OCI-LY1 (cell line): ENCODE results near the gene IGLL5.

Experiments used
- H2AFZ ChIP-seq: fragments of 200-600 bp; sonication (generic), shearing (Covaris generic); 2 replicates; pipeline ENCODE4 v1.6.0; 2014; ENCODE audit warnings: antibody characterized with exemption, mild to moderate bottlenecking, low read length
- H3F3A ChIP-seq: fragments of 200-600 bp; sonication (generic), shearing (Covaris generic); 2 replicates; pipeline ENCODE4 v1.6.0; 2014; ENCODE audit warnings: mild to moderate bottlenecking, antibody characterized with exemption, low read length, moderate library complexity; ENCODE audit not compliant: insufficient read depth
- H3K27ac ChIP-seq: fragments of 200-600 bp; sonication (generic); 2 replicates; pipeline ENCODE4 v1.5.1; 2014; ENCODE audit warnings: low read length, mixed run types, mild to moderate bottlenecking, low read depth; ENCODE audit not compliant: poor library complexity, severe bottlenecking
- H3K27me3 ChIP-seq: fragments of 200-600 bp; sonication (generic); 2 replicates; pipeline ENCODE4 v1.6.0; 2014; ENCODE audit warnings: antibody characterized with exemption, mild to moderate bottlenecking, low read length, moderate library complexity; ENCODE audit not compliant: insufficient read depth
- H3K36me3 ChIP-seq: fragments of 200-600 bp; sonication (generic); 2 replicates; pipeline ENCODE4 v1.6.1; 2014; ENCODE audit warnings: mild to moderate bottlenecking, antibody characterized with exemption, low read length, moderate library complexity, mixed read lengths; ENCODE audit not compliant: insufficient read depth
- H3K4me1 ChIP-seq: fragments of 200-600 bp; sonication (generic); 2 replicates; pipeline ENCODE4 v1.5.1; 2014; ENCODE audit warnings: mild to moderate bottlenecking, low read length, moderate library complexity; ENCODE audit not compliant: insufficient read depth, severe bottlenecking
- H3K4me2 ChIP-seq: fragments of 200-600 bp; sonication (generic), shearing (Covaris generic); 2 replicates; pipeline ENCODE4 v1.6.1; 2014; ENCODE audit warnings: low read length
- H3K4me3 ChIP-seq: fragments of 200-600 bp; sonication (generic); 2 replicates; pipeline ENCODE4 v1.5.1; 2014; ENCODE audit warnings: low read length, low read depth, mild to moderate bottlenecking, mixed read lengths; ENCODE audit not compliant: poor library complexity, severe bottlenecking
- H3K79me2 ChIP-seq: fragments of 200-600 bp; shearing (Covaris generic); 2 replicates; pipeline ENCODE4 v1.6.1; 2016; ENCODE audit warnings: mixed run types, low read length, mixed read lengths; ENCODE audit not compliant: insufficient read depth
- H3K9ac ChIP-seq: fragments of 200-600 bp; sonication (generic), shearing (Covaris generic); 2 replicates; pipeline ENCODE4 v1.6.1; 2014; ENCODE audit warnings: mild to moderate bottlenecking, low read length, mixed read lengths
- H3K9me2 ChIP-seq: fragments of 200-600 bp; sonication (generic), shearing (Covaris generic); 2 replicates; pipeline ENCODE4 v1.6.1; 2014; ENCODE audit warnings: low read depth, mild to moderate bottlenecking, low read length, mixed read lengths
- H3K9me3 ChIP-seq: fragments of 200-600 bp; shearing (Covaris generic); 2 replicates; pipeline ENCODE4 v1.6.1; 2014; ENCODE audit warnings: low read length, mixed read lengths
- H4K20me1 ChIP-seq: fragments of 200-600 bp; sonication (generic), shearing (Covaris generic); 2 replicates; pipeline ENCODE4 v1.6.0; 2016; ENCODE audit warnings: mild to moderate bottlenecking, low read length; ENCODE audit not compliant: insufficient read depth
- CTCF ChIP-seq: fragments of 200-600 bp; sonication (generic), shearing (Covaris generic); IDR thresholded peaks from 2 replicates; pipeline ENCODE4 v1.5.1; 2017; ENCODE audit warnings: mild to moderate bottlenecking, antibody characterized with exemption, low read length, moderate library complexity, mixed read lengths
- EZH2 ChIP-seq: fragments of 200-600 bp; sonication (generic), shearing (Covaris generic); IDR thresholded peaks from 2 replicates; pipeline ENCODE4 v1.8.0; 2017; ENCODE audit warnings: borderline replicate concordance, mixed run types, mild to moderate bottlenecking, antibody characterized with exemption, low read length, moderate library complexity, mixed read lengths

IGLL5 gene

DNA sequence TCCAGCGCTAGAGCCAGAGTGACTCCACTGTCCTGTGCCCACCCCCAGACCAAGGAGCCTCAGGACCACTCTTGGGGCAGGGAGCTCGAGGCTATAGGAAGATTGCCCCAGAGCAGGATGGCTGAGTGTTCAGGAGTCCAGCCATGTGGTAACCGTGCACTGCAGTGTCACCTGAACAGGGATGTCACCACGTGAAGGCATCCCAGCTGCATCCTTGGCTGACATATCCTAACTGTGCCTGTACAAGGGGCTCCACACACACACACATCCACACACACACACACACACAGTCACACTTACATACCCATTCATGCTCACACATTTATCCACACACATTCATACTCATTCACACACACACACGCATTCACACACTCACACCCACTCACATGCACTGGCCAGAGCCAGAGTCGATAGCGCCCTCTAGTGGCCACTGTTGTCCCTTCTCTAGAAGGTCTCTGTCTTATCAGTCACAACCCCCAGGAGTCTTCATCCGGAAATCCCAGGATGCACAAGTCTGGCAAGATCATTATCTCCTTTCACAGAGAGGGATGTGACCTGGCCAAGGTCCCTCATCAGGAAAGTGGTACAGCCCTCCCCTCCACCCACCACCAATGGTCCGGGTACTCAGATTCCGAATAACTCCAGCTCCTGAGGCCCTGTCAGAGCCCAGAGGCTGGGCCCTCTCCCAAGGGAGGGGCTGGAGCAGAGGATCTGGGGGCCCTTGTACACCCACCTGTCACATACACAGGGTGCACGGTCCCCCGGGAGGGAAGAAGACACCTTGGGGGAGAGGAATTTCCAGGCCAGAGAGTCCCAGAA lies 55.1 kb downstream of the IGLL5 start:
- Histone ChIP-seq H3K9me2 (no peaks in the 10 kb centered on the region), H3F3A (no peaks in the 10 kb centered on the region), H3K9me3 (no peaks in the 10 kb centered on the region), H3K4me1 (peaks cover 100% of the 10 kb centered on the region), H3K27ac (peak overlapping the region; percentile 99), H3K9ac (peak overlapping the region; percentile 95), H3K4me3 (peak overlapping the region; percentile 7), H3K27me3 (no peaks in the 10 kb centered on the region), H3K4me2 (peak overlapping the region; percentile 61), H3K36me3 (no peaks in the 10 kb centered on the region), H2AFZ (no peak overlapping the region), H4K20me1 (no peaks in the 10 kb centered on the region), H3K79me2 (no peaks in the 10 kb centered on the region)
- TF ChIP-seq CTCF (peak; percentile 93), EZH2 (no peak)

DNA sequence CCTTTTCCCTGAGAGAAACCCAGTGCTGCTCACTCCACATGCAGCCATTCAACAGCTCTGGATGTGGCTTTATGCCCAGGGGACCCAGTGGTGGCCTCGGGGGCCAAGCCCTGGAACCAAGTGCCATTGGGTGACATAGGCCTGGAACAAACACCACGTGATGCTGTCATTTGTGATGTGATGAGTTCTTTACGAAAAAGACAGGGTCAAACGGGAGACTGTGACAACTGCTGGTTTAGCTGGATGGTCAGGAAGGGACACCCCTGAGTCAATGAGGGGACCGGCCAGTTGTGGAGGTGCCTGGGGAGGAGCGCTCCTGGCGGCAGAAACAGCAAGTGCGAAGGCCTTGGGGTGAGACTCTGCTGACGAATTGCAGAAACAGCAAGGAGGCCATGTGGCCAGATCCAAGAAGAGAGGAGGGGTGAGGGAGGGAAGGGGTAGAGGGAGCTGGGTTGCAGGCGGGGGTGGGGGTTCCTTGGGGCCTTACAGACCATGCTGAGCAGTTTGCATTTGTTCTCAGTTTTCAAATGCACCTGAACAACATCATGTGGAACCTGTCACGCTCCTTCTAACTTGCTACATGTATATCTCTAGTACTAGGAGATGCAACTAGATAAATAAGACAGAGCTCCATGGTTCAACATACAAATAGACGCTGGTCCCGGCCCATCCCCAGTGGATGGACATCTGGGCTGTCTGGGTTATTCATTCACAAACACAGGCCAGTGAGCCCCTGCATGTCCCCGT lies 56.1 kb downstream of the IGLL5 start:
- no peaks in the 10 kb centered on the region for H3F3A ChIP-seq
- peaks cover 95% of the 10 kb centered on the region for H3K4me1 ChIP-seq
- H3K79me2 ChIP-seq, result no peaks in the 10 kb centered on the region
- H3K27ac ChIP-seq, result peak overlapping the region; percentile 99
- peak overlapping the region; percentile 95 for H3K9ac ChIP-seq
- no peaks in the 10 kb centered on the region for H3K27me3 ChIP-seq
- peak; percentile 68 for TF ChIP-seq CTCF
- TF ChIP-seq EZH2, result no peak
- H3K4me3 ChIP-seq, result peak overlapping the region; percentile 7
- peak overlapping the region; percentile 61 for H3K4me2 ChIP-seq
- H2AFZ ChIP-seq, result no peak overlapping the region
- H4K20me1 ChIP-seq, result no peaks in the 10 kb centered on the region
- H3K9me2 ChIP-seq, result no peaks in the 10 kb centered on the region
- no peaks in the 10 kb centered on the region for H3K9me3 ChIP-seq
- no peaks in the 10 kb centered on the region for H3K36me3 ChIP-seq

- no peaks in the 10 kb centered on the region for H3K79me2 ChIP-seq
- no peaks in the 10 kb centered on the region for H3K27me3 ChIP-seq
- peak overlapping the region; percentile 99 for H3K27ac ChIP-seq
- H2AFZ ChIP-seq, result no peak overlapping the region
- TF ChIP-seq EZH2, result no peak
- no peak for TF ChIP-seq CTCF
- no peaks in the 10 kb centered on the region for H3K9me3 ChIP-seq
- H4K20me1 ChIP-seq, result no peaks in the 10 kb centered on the region
- peak overlapping the region; percentile 95 for H3K9ac ChIP-seq
- no peaks in the 10 kb centered on the region for H3K36me3 ChIP-seq
- H3K4me1 ChIP-seq, result peaks cover 94% of the 10 kb centered on the region
- H3K9me2 ChIP-seq, result no peaks in the 10 kb centered on the region
- peak overlapping the region; percentile 29 for H3K4me3 ChIP-seq
- H3F3A ChIP-seq, result no peaks in the 10 kb centered on the region
- peak overlapping the region; percentile 61 for H3K4me2 ChIP-seq
These were observed 56.8 kb downstream of the IGLL5 start for GRCh38 chr22:22944268-22944985.
